ENCODE results near the gene FTCDNL1.

FTCDNL1 gene

GRCh38 chr2:199842631-199843395 lies 8.2 kb downstream of the FTCDNL1 start:
- no peak for DNase-seq (ENCODE audit: low spot score)

GRCh38 chr2:199841409-199841808 lies 9.6 kb downstream of the FTCDNL1 start:
- no peak for DNase-seq (ENCODE audit: low spot score)

- DNase-seq (ENCODE audit: low spot score) = no peak
Measured at GRCh38 chr2:199838399-199838798, 12.6 kb downstream of the FTCDNL1 start.

GRCh38 chr2:199836943-199837342 lies 14.0 kb downstream of the FTCDNL1 start:
- DNase-seq (ENCODE audit: low spot score) = no peak

- peak; percentile 97 for DNase-seq (ENCODE audit: low spot score)
Measured at GRCh38 chr2:199833525-199833924, 17.5 kb downstream of the FTCDNL1 start.

GRCh38 chr2:199830531-199830930 lies 20.5 kb downstream of the FTCDNL1 start:
- peak; percentile 51 for DNase-seq (ENCODE audit: low spot score)

GRCh38 chr2:199829628-199830027 lies 21.4 kb downstream of the FTCDNL1 start:
- DNase-seq (ENCODE audit: low spot score) = no peak

GRCh38 chr2:199819746-199820145 lies 31.2 kb downstream of the FTCDNL1 start:
- DNase-seq (ENCODE audit: low spot score) = no peak

- DNase-seq (ENCODE audit: low spot score) = no peak
Measured at GRCh38 chr2:199818754-199819153, 32.2 kb downstream of the FTCDNL1 start.

- DNase-seq (ENCODE audit: low spot score) = no peak
Measured at GRCh38 chr2:199818026-199818425, 33.0 kb downstream of the FTCDNL1 start.

GRCh38 chr2:199814817-199815211 lies 36.2 kb downstream of the FTCDNL1 start:
- DNase-seq (ENCODE audit: low spot score) = no peak

- no peak for DNase-seq (ENCODE audit: low spot score)
Measured at GRCh38 chr2:199814101-199814816, 36.7 kb downstream of the FTCDNL1 start.

- DNase-seq (ENCODE audit: low spot score) = no peak
Measured at GRCh38 chr2:199812493-199812892, 38.5 kb downstream of the FTCDNL1 start.

GRCh38 chr2:199811346-199811745 lies 39.6 kb downstream of the FTCDNL1 start:
- DNase-seq (ENCODE audit: low spot score) = no peak

GRCh38 chr2:199810422-199811171 lies 40.4 kb downstream of the FTCDNL1 start:
- no peak for DNase-seq (ENCODE audit: low spot score)

- DNase-seq (ENCODE audit: low spot score) = no peak
Measured at GRCh38 chr2:199807966-199808365, 43.0 kb downstream of the FTCDNL1 start.

GRCh38 chr2:199806179-199806578 lies 44.8 kb downstream of the FTCDNL1 start:
- DNase-seq (ENCODE audit: low spot score) = peak; percentile 31

- DNase-seq (ENCODE audit: low spot score) = peak; percentile 49
Measured at GRCh38 chr2:199804831-199805230, 46.2 kb downstream of the FTCDNL1 start.

GRCh38 chr2:199798831-199799580 lies 52.0 kb downstream of the FTCDNL1 start:
- peak; percentile 86 for DNase-seq (ENCODE audit: low spot score)

- peak; percentile 37 for DNase-seq (ENCODE audit: low spot score)
Measured at GRCh38 chr2:199797431-199798403, 53.3 kb downstream of the FTCDNL1 start.

GRCh38 chr2:199792381-199792780 lies 58.6 kb downstream of the FTCDNL1 start:
- DNase-seq (ENCODE audit: low spot score) = no peak
